Stimulated activated memory B cell treated with anti-CD40 and anti-IgM and Interleukin-4, amounts not matched to agents 10 μg/mL and 1 μg/mL and 100 μg/mL, for 72 hours (primary cell): ENCODE measurements around the gene SMIM44.

Experiments
- ATAC-seq: fragments of 150-1000 bp; cut with Tn5 transposase; 2 replicates; pipeline ENCODE4 v1.10.0; 2021
- H3K27ac Mint-ChIP-seq: one replicate; pipeline ENCODE4 v1.8.0; 2022; ENCODE audit warnings: mild to moderate bottlenecking, mixed read lengths
- H3K27me3 Mint-ChIP-seq: one replicate; pipeline ENCODE4 v1.8.0; 2022; ENCODE audit warnings: mixed read lengths
- H3K36me3 Mint-ChIP-seq: one replicate; pipeline ENCODE4 v1.8.0; 2022; ENCODE audit warnings: mixed read lengths
- H3K4me1 Mint-ChIP-seq: one replicate; pipeline ENCODE4 v1.8.0; 2022; ENCODE audit warnings: mixed read lengths
- H3K4me3 Mint-ChIP-seq: one replicate; pipeline ENCODE4 v1.8.0; 2022; ENCODE audit warnings: mild to moderate bottlenecking, moderate library complexity, mixed read lengths
- H3K9me3 Mint-ChIP-seq: one replicate; pipeline ENCODE4 v1.8.0; 2022; ENCODE audit warnings: mixed read lengths

SMIM44 gene

DNA sequence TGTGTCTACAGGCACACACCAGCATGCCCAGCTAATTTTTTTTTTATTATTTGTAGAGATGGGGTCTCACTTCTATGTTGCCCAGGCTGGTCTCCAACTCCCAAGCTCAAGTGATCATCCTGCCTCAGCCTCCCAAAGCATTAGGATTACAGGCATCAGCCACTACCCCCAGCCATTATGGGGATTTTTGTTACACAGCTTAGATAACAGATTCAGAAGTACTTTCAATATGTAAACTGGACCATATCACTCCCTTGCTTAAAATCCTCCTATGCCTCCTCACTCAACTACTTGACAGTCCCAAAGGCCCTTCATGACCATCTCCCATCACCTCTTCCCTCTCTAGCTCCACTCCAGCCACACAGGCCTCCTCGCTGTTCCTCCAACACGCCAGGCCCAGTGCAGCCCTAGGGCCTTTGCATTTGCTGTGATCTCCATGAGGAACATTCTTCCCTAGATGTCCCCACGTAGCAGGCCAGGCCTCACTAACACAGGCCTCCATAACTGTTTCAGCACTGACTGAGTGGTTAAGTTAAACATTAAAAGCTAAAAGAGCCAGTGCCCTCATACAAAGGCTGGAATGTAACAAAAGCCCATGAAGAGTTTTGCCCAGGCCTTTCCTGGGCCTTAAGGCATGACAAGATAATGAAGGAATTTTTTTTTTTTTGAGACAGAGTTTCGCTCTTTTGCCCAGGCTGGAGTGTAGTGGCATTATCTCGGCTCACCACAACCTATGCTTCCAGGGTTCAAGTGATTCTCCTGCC is 14.7 kb upstream of the SMIM44 start:
- Mint-ChIP-seq H3K27me3 (no peaks in the 10 kb centered on the region), H3K27ac (no peak overlapping the region), H3K4me1 (peaks cover 29% of the 10 kb centered on the region), H3K4me3 (no peak overlapping the region), H3K36me3 (peaks cover 35% of the 10 kb centered on the region), H3K9me3 (no peaks in the 10 kb centered on the region)
- no peak for ATAC-seq

- no peak overlapping the region for H3K27ac Mint-ChIP-seq
- peaks cover 29% of the 10 kb centered on the region for H3K4me1 Mint-ChIP-seq
- no peaks in the 10 kb centered on the region for H3K27me3 Mint-ChIP-seq
- H3K36me3 Mint-ChIP-seq: peaks cover 42% of the 10 kb centered on the region
- H3K9me3 Mint-ChIP-seq: no peaks in the 10 kb centered on the region
- no peak for ATAC-seq
- H3K4me3 Mint-ChIP-seq: no peak overlapping the region
These were observed 13.4 kb upstream of the SMIM44 start for GRCh38 chr19:3496392-3497273.

- H3K27me3 Mint-ChIP-seq: no peaks in the 10 kb centered on the region
- H3K36me3 Mint-ChIP-seq: peaks cover 51% of the 10 kb centered on the region
- H3K4me3 Mint-ChIP-seq: no peak overlapping the region
- H3K27ac Mint-ChIP-seq: no peak overlapping the region
- peaks cover 17% of the 10 kb centered on the region for H3K4me1 Mint-ChIP-seq
- no peaks in the 10 kb centered on the region for H3K9me3 Mint-ChIP-seq
- no peak for ATAC-seq
These were observed 11.3 kb upstream of the SMIM44 start for GRCh38 chr19:3494559-3494958.

GRCh38 chr19:3494051-3494450 is 10.8 kb upstream of the SMIM44 start:
- Mint-ChIP-seq H3K27me3 (no peaks in the 10 kb centered on the region), H3K36me3 (peaks cover 51% of the 10 kb centered on the region), H3K4me3 (no peak overlapping the region), H3K27ac (no peak overlapping the region), H3K4me1 (peaks cover 12% of the 10 kb centered on the region), H3K9me3 (no peaks in the 10 kb centered on the region)
- ATAC-seq: no peak

GRCh38 chr19:3493651-3494050 is 10.4 kb upstream of the SMIM44 start:
- Mint-ChIP-seq H3K9me3 (no peaks in the 10 kb centered on the region), H3K27ac (no peak overlapping the region), H3K36me3 (peaks cover 55% of the 10 kb centered on the region), H3K4me1 (peaks cover 8% of the 10 kb centered on the region), H3K4me3 (no peak overlapping the region), H3K27me3 (no peaks in the 10 kb centered on the region)
- no peak for ATAC-seq

- Mint-ChIP-seq H3K27ac (no peak overlapping the region), H3K9me3 (no peaks in the 10 kb centered on the region), H3K4me3 (no peak overlapping the region), H3K27me3 (no peaks in the 10 kb centered on the region), H3K4me1 (peaks cover 6% of the 10 kb centered on the region), H3K36me3 (peaks cover 62% of the 10 kb centered on the region)
- ATAC-seq: no peak
These were observed 9.7 kb upstream of the SMIM44 start for GRCh38 chr19:3492919-3493318.

DNA sequence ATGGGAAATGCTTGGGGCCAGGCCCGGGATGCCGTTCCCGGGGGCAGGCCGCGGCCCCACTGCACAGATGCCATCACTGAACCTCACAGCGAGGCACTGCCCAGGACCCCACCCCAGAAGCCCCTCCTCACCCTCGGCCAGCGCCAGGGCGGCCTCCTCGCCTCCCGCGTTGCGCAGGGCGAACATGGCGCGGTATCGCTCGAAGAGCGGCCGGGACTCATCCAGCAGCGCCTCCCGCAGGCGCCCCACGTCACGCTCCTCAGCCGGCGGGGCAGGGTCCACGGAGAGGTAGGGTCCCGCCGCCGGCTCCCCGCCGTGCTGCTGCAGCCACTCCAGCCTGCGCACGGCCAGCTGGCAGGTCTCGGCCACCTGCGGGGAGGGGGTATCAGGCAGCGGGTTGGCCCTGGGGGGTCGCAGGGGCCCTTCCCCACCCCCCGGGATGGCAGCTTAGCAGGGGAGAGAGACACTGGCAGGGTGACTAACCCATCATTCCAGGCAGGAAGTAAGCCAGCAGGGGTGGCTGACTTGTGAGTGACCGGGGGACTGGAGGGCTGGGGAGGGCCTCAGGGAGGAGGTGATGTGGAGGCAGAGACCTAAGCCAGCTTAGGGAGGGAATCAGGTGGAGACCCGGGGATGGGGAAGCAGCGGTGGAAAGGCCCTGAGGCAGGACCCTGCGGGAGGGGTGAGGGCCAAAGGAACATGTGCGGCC is 9.0 kb upstream of the SMIM44 start:
- H3K27ac Mint-ChIP-seq: no peak overlapping the region
- H3K27me3 Mint-ChIP-seq: no peaks in the 10 kb centered on the region
- H3K9me3 Mint-ChIP-seq: no peaks in the 10 kb centered on the region
- ATAC-seq: no peak
- peaks cover 64% of the 10 kb centered on the region for H3K36me3 Mint-ChIP-seq
- no peak overlapping the region for H3K4me3 Mint-ChIP-seq
- peaks cover 5% of the 10 kb centered on the region for H3K4me1 Mint-ChIP-seq

- Mint-ChIP-seq H3K27ac (no peak overlapping the region), H3K27me3 (no peaks in the 10 kb centered on the region), H3K9me3 (no peaks in the 10 kb centered on the region), H3K4me3 (no peak overlapping the region), H3K4me1 (no peaks in the 10 kb centered on the region), H3K36me3 (peaks cover 61% of the 10 kb centered on the region)
- ATAC-seq: peak; percentile 43
These were observed 8.3 kb upstream of the SMIM44 start for GRCh38 chr19:3491396-3492119.

DNA sequence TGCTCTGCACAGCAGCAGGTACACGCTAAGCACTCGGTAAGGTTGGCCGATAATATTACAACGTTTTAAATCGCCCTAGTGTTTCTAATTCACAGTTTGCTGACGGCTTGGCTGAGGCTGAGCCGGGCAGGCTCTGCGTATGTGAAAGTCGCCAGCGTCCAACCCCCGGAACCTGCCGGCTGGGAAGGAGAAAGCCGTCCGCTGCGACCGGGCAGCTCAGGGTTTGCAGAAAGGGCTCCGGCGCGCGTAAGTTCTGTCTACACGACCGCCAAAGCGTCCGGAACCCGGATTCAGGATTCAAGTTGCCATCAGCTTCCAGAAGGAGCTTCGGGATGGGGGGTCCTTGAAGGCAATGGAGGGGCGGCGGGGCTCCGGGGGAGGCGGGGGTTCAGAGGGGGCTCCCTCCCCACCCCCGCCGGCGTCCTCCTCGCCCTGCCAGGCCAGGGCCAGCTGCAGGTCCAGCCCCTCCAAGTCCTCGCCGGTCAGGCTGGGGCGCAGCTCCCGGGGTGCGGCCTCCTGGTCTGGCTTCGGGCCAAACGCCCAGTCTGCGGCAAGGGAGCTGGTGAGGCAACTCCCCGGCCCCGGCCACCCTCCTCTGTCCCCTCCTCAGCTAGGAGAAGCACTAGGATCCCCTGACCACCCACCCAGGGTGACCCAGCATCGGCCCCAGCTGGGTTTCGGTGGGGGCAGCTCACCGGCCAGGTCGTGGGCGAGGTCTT is 575 bp downstream of the SMIM44 start:
- H3K4me1 Mint-ChIP-seq: peaks cover 24% of the 10 kb centered on the region
- peaks cover 6% of the 10 kb centered on the region for H3K36me3 Mint-ChIP-seq
- ATAC-seq: no peak
- no peak overlapping the region for H3K4me3 Mint-ChIP-seq
- H3K9me3 Mint-ChIP-seq: peaks cover 5% of the 10 kb centered on the region
- H3K27me3 Mint-ChIP-seq: peaks cover 24% of the 10 kb centered on the region
- no peak overlapping the region for H3K27ac Mint-ChIP-seq

DNA sequence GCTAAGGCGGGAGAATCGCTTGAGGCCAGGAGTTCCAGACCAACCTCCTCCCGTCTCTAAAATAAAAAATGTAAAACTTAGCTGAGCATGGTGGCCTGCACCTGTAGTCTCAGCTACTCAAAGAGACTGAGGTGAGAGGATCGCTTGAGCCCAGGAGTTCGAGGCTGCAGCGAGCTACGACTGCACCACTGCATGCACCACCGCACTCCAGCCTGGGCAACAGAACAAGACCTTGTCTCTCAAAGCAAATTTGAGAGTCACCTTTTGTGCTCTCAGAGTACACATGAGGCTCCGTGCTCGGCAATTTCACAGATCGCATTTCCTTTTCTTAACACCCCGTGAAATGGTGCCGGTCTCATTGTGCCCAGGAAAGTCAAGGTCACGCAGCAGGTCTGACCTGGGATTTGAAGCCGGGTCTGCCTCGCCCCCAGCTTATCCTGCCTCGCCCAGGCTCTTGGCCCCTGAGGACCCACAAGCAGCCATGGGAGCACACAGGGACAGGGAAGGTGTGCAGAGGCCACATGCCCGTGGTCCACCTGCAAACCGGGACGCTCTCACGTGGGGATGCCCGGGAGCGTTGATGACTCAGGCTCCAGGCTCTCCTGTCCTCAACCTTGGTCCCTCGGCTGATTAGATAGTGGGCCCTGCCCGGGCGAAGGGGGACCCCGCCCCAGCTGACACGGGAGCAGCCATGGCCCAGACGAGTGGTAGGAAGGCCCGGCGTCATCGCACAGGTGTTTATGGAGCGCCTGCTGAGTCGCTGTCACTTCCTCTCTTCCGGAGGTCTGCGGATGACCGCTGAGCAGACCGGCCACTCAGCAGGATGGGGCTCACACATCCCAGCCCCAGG is 1.8 kb downstream of the SMIM44 start:
- no peak for ATAC-seq

GRCh38 chr19:3480383-3481091 is 2.7 kb downstream of the SMIM44 start, which contains the start of gene SMIM24:
SMIM24 (minus strand) TSS chr19:3480525; CDS start chr19:3480463, 62 bp downstream.
- Mint-ChIP-seq H3K27me3 (peaks cover 22% of the 10 kb centered on the region), H3K36me3 (no peaks in the 10 kb centered on the region), H3K4me1 (peaks cover 25% of the 10 kb centered on the region), H3K4me3 (no peak within 1 kb of the TSS), H3K9me3 (peaks cover 5% of the 10 kb centered on the region), H3K27ac (no peak within 1 kb of the TSS)
- ATAC-seq: peak; percentile 14

More for the DNA sequence above, 1.8 kb downstream of the SMIM44 start:
- H3K9me3 Mint-ChIP-seq: peaks cover 5% of the 10 kb centered on the region
- H3K36me3 Mint-ChIP-seq: no peaks in the 10 kb centered on the region
- no peak overlapping the region for H3K27ac Mint-ChIP-seq
- peaks cover 24% of the 10 kb centered on the region for H3K27me3 Mint-ChIP-seq
- peaks cover 25% of the 10 kb centered on the region for H3K4me1 Mint-ChIP-seq
- no peak overlapping the region for H3K4me3 Mint-ChIP-seq

GRCh38 chr19:3479834-3480215 is 3.4 kb downstream of the SMIM44 start:
- peaks cover 15% of the 10 kb centered on the region for H3K27me3 Mint-ChIP-seq
- H3K36me3 Mint-ChIP-seq: no peaks in the 10 kb centered on the region
- H3K4me1 Mint-ChIP-seq: peaks cover 25% of the 10 kb centered on the region
- peaks cover 5% of the 10 kb centered on the region for H3K9me3 Mint-ChIP-seq
- H3K4me3 Mint-ChIP-seq: no peak overlapping the region
- H3K27ac Mint-ChIP-seq: no peak overlapping the region
- ATAC-seq: no peak

DNA sequence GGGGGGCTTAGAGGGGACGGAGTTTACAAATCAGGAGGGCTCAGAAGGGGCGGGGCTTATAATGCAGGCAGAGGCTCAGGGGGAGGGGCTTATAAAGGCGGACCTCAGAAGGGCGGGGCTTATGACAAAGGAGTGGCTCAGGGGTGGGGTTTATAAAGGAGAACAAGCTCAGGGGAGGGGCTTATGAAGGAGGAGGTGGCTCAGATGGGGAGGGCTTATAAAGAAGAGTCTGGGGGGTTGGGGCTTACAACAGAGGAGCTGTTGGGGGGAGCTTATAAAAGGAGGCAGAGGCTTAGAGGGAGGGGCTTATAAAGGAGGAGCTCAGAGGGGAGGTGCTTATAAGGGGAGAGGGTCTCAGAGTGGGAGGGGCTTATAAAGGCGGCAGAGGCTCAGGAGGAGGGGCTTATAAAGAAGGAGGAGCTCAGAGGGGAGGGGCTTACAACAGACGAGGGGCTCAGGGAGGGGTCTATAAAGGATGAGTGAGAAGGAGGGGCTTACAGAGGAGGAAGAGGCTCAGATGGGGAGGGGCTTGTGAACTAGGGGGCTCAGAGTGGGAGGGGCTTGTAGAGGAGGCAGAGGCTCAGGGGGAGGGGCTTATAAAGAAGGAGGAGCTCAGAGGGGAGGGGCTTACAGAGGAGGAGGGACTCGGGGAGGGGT is 3.9 kb downstream of the SMIM44 start:
- Mint-ChIP-seq H3K27ac (no peak overlapping the region), H3K4me1 (peaks cover 25% of the 10 kb centered on the region), H3K4me3 (no peak overlapping the region), H3K36me3 (no peaks in the 10 kb centered on the region), H3K27me3 (peaks cover 9% of the 10 kb centered on the region), H3K9me3 (peaks cover 5% of the 10 kb centered on the region)
- ATAC-seq: no peak
